Hepatocyte (in vitro differentiated cells): ENCODE data around the gene TCL1B.

Source experiments
- CTCF ChIP-seq: fragments of 200-600 bp; sonication (generic); IDR thresholded peaks from 2 replicates; pipeline ENCODE4 v1.5.1; 2016; ENCODE audit warnings: antibody characterized with exemption, mild to moderate bottlenecking; ENCODE audit not compliant: poor library complexity
- EZH2 ChIP-seq: fragments of 200-600 bp; sonication (generic); IDR thresholded peaks from 2 replicates; pipeline ENCODE4 v1.6.1; 2016; ENCODE audit warnings: antibody characterized with exemption, mild to moderate bottlenecking, borderline replicate concordance

DNA sequence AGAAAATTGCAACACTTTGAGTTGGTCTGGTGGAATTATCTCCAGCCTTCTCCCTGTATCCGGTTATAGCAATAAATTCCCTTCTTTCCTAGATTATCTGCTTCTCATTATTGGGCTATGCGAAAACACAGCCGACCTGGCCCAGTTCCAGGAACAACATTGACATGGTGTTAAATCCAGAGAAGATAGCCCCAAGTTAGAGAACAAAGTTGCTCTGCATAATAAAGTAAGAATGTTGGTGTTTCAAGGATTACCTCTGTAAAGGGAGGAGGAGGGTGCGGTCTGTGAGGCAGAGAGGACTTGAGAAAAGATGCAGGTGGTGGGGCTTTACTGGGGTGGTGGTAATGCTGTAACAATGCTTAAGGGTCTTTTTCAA, 15.6 kb downstream of the TCL1B start:
- TF ChIP-seq CTCF = no peak
- no peak for TF ChIP-seq EZH2
